Measurements from ENCODE around the gene LRRC45.

LRRC45 gene

DNA sequence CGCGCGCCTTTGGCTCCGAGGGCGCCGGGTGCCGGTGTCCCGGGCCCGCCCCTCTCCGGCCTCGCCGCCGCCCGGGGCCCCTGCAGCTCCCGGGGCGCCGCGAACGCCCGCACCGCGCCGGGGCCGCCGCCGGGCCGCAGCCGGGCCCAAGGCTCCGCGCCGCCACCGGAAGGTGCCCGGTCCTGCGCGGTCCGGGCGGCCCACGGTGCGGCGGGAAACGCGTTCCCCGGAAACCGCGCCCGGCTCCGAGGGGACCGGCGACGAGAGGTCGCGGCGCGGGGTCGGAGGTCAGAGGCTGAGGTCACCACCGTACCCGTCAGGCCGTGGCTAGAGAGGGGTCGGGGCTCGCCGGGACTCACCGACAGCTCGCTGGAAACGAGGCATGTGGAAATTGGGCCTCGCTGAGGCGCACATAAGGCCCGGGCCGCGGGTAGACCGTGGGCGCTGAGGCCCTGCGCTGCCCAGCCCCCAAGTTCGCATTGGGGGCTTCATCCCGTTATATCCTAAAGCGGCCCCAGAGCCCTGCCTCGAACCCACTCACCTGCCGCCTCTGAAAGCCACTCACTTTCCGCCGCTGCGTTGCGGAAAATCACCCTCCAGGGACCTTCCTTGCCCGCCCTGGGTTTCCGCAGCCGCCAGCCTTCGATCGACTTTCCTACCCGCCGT, 42.7 kb downstream of the LRRC45 start, which contains the start of gene DUS1L:
Gene DUS1L (minus strand): TSS at position 167 of the 666 bp plus-strand sequence. CDS start 745 bp downstream, outside the sequence.
- peak; percentile 78 to 93 (median 88) for DNase-seq

DNA sequence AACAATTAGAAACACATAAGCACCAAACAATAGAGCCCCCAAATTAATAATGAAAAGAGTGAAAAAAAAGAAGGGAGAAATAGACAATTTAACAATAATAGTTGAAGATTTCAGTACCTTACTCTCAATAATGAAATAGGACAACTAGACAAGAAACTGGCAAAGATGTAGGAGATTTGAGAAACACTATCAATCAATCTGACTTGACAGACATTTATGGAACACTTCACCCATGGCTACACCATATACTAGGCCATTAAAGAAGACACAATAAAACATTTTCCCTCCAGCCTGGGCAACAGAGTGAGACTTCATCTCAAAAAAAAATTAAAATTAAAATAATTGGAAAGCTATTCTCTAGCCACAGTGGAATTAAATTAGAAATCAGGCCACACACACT, 47.5 kb downstream of the LRRC45 start:
- DNase-seq: no peak

DNA sequence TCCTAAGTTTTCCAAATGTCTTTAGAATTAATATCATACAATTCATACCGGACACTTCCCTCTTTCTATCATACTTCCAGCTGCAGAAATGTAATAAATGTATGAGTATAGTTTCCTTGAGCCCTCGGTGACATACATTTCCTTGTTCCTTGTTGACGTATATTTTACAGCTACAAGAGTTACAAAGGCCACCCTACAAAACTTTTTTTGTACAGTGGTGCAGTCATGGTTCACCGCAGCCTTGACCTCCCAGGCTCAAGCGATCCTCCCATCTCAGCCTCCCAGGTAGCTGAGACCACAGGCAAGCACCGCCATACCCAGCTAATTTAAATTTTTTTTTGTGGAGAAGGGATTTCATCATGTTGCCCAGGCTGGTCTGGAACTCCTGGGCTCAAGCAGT, 49.7 kb downstream of the LRRC45 start:
- no peak for DNase-seq

DNA sequence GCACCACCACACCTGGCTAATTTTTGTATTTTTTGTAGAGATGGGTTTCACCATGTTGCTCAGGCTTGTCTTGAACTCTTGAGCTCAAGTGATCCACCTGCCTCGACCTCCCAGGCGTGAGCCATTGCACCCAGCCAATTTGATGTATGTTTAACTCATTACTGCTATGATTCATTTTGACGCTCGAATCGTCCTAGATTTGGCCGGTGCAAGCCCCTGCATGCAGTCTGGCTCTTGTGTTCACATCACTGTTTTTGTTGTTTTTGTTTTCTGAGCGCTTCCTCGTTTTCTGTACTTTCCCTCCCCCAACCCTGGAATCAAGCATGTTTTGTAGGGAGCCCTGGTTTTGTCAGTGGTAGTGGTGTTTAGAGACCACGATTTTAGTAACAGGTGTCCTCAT, 50.3 kb downstream of the LRRC45 start:
- no peak for DNase-seq

DNA sequence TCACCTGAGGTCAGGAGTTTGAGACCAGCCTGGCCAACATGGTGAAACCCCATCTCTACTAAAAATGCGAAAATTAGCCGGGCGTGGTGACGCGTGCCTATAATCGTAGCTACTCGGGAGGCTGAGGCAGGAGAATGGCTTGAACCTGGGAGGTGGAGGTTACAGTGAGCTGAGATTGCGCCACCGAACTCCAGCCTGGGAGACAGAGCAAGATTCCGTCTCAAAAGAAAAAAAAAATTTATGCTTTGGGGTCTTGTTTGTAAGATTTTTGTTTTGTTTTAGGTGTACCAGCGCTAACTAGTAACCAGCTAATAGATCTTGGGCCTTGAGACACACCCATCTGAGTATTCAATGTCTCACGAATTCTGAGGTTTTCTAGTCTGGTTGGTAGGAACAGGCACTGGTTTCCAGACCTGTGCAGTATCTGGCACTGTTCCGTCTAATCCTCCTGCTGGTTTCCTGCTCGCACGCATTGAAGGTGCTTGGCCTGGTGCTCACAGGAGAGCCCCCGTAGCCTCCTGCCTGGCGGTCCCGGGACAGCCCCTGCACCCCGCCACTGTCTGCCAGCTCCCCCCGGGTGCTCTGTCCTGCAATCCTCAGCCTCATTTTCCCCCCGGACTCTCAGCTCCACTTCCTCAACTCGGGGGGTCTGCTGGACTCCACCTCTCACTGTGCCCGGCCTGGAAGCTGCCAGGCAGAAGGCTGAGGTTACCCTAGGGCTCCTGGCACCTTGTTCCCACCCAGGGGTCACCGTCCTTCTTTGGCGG, 53.1 kb downstream of the LRRC45 start:
- no peak for DNase-seq

DNA sequence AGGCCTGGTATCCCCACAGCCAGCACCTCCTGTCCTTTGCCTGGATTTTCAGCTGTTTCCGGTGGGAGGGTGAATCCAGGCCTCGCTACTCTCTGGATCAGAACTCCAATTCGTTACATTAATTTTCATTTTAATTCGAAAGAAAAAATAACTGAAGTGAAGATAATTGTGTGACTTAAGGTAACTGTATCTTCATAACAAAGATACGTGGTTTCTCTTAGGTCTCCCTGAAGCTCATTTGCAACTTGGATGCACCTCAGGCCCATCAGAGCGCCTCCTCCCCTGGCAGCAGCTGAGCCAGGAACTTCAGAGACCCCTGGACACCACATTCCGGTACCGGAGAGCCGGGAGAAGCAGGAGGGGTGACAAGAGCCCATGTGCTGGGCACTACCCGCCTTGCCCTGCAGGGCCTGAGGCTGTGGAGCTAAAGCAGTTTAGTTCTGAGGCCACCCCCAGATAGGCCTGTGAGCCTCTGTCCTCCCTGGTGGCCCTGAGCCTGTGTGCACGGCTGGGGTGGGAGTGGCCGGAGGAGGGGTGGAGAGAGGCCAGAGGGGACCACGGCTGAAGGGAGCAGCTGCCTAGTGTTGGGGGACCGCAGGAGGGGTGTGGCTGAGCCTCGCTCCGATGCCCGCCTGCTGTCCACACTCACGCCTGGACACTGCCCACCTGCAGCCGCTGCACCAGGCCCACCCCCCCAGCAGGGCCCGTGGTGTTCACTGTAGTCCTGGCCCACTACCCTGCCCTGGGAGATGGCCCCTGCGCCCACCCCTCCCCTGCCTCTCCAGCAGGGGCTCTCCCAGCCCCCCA, 53.9 kb downstream of the LRRC45 start:
- no peak for DNase-seq

DNA sequence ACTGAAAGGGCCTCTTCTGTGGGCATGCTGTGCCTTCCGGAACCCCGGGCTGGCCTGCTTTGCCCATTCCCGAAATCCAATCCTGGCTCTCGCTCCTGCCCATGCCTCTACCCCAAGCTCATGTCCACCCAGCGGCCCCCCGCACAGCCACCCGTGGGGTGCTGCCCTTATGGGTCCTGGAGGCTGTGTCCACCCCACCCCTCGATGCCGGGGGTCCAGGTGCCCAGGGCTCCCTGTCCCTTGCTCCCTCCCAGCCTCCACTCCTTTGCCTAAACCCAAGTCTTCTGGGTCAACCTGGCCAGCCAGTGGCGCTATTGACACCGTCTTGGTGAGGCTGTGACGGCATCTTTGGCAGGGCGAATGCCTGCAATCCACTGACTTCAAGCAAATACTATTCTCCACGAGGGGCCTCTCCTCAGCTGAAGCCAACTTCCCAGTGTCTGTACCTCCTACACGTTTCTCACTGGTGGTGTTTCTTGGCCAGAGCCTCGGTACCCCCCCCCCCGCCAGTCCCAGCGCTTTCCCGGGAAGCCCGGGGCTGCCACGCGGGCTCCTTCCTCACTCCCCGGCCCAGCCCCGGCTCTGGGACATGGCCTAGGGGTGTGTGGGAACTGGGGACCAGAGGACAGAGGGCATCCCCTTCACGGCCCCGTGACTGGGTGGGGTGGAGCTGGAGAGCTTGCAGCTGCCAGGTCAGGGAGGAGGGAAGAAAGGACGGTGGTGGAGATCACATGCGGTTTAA, 54.7 kb downstream of the LRRC45 start:
- peak in 1 of 3 donors; percentile 17 for DNase-seq

DNA sequence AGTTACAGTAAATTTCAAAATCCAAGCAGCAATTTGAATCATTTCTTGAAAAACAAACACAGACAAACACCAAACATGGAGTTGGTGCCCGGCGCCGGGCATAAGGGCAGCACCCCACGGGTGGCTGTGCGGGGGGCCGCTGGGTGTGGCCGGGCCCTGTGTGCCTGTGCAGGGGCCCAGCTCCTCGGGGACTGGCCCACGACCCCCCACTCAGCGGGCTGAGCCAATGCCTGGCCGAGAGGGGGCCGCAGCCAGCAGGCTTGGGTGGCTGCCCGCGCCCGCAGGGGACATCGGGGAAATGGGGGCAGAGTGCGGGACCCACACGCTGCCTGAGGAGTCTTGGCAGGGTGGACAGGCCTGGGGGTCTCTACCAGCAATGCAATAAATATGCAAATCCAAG, 55.3 kb downstream of the LRRC45 start:
- no peak for DNase-seq

DNA sequence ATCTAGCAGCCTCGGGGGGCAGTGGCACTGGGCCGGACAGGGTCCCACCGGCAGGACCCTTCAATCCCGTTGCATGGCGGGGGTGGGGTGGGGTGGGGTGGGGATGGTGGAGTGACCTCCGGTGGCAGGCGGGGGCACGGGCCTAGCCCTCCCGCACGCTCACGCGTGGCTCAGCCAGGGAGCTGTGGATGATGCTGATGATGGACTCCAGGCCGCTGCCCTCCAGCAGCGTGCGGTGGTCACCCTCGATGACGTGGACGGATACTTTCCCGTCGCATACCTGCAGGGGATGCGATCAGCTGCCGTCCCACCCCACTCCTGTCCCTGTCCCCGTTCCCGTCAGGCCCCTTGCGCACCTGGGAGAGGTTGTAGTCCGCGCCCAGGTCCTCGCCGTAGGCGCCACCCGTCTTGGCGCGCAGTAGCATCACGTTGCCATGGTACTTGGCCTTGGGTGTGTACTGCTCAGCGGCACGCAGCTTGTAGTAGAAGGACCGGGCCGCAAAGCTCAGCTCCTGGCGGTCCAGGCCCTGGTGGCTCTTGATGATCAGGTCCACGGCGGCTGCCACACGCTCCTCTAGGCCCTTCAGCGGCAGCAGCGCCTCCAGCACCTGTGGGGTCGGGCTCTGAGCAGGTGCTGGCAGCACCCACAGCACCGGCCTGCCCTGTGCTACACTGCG, 56.0 kb downstream of the LRRC45 start:
- DNase-seq: no peak

DNA sequence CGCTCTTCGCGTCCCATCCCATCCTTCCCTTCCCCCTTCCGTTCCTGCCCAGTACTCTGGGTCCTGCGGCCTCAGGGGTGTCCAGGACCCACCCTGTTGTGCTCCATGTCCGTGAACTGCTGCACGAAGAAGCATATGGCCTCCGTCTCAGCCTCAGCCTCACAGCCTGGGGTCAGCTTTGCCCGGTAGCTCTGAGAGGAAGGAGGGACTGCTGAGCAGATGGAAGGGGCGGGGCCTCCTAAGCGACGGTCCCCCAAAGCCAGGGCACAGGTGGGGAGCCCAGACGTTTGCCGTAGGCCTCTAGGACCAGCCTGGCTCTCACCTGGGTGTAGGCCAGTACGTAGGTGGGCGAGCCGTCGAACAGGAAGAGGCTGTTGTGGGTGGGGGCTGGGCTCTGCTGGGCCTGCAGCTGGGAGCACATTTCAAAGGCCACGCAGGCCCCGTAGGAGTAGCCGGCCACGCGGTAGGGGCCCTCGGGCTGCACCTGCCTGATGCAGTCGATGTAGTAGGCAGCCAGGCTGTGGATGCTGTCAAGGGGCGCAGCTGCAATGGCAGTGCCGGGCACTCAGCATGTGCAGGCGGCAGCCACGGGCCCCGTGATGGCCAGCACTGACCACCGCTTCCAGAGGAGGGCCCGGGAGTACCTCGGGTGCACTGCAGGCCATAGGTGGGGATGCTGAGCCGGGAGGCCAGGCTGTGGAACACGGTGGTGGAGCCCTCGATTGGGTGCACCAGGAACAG, 57.1 kb downstream of the LRRC45 start:
- no peak for DNase-seq
